K562 (cell line): ENCODE data around the gene FBXO21. TPM values are rescaled to one million over a fixed set of nuclear protein-coding genes. Genes with fewer than 3 reads are reported as not detected.

ENCODE experiments used
- ATAC-seq: fragments of 200-7000 bp; cut with Tn5 transposase; 3 replicates; pipeline ENCODE4 v1.9.1; 2020; ENCODE audit warnings: moderate library complexity
- BruUV-seq: library from RNA; stranded (reverse); fragments of 400-500 nt; replicated peaks from 2 replicates; lab custom pipeline; 2021; lab: Mats Ljungman, UMichigan
- CTCF ChIA-PET: fragments of 300-600 bp; formaldehyde crosslinking; extraction: SDS; loops from one replicate; lab custom pipeline; 2021; ENCODE audit warnings: low intra/inter-chr PET ratio; lab: Yijun Ruan, JAX
- POLR2A ChIA-PET: fragments of 300-600, 350-650 bp; sonication (Branson Sonifier 250); formaldehyde crosslinking; extraction: SDS; loops from one replicate; lab custom pipeline; 2021; ENCODE audit warnings: antibody characterized with exemption, inconsistent platforms; lab: Yijun Ruan, JAX
- DNase-seq, 4 experiments: peaks; one replicate each; pipeline versions ENCODE4 v3.0.0 to v3.0.0-alpha.2; 2011 to 2018; ENCODE audit warnings: low spot score in 3 of 4, mixed read lengths in 3 of 4; ENCODE audit errors: extremely low read depth in 1 of 4
- FAIRE-seq: peaks from 2 replicates; lab custom pipeline; 2011; peaks lifted over from hg19 to GRCh38; lab: Jason Lieb, UNC
- H2AFZ ChIP-seq: 2 replicates; pipeline ENCODE4 v1.6.0; 2011; ENCODE audit warnings: low read depth, low read length, control low read depth, inconsistent platforms
- H3K27ac ChIP-seq: fragments of 200-600 bp; 3 replicates; pipeline ENCODE4 v1.8.0; 2011; ENCODE audit warnings: low read depth, mild to moderate bottlenecking, control low read depth, inconsistent platforms, low read length, moderate library complexity, mixed read lengths; ENCODE audit errors: extremely low read depth
- H3K27me3 ChIP-seq, 2 experiments: fragments of 300-600 bp in 1 of 2; 2 replicates in 1 of 2; 3 replicates in 1 of 2; pipeline versions ENCODE4 v1.6.0 to v1.8.0; 2011; ENCODE audit warnings: inconsistent platforms in 2 of 2, low read length in 2 of 2, mild to moderate bottlenecking in 1 of 2, mixed read lengths in 1 of 2, moderate library complexity in 1 of 2; ENCODE audit not compliant: control insufficient read depth in 2 of 2, insufficient read depth in 2 of 2
- H3K36me3 ChIP-seq: fragments of 300-600 bp; 3 replicates; pipeline ENCODE4 v1.8.0; 2011; ENCODE audit warnings: mild to moderate bottlenecking, low read length, inconsistent platforms; ENCODE audit not compliant: control insufficient read depth, insufficient read depth
- H3K4me1 ChIP-seq, 2 experiments: fragments of 200-600 bp in 1 of 2; replicated peaks in 1 of 2; 2 replicates in 1 of 2; 3 replicates in 1 of 2; pipeline versions ENCODE4 v1.5.1 to v1.8.0; 2011; ENCODE audit warnings: inconsistent platforms in 2 of 2, low read length in 2 of 2, mild to moderate bottlenecking in 1 of 2, mixed read lengths in 1 of 2, moderate library complexity in 1 of 2; ENCODE audit not compliant: control insufficient read depth in 2 of 2, insufficient read depth in 2 of 2
- H3K4me2 ChIP-seq: 2 replicates; pipeline ENCODE4 v1.6.1; 2011; ENCODE audit warnings: low read length, control low read depth, inconsistent platforms, mixed read lengths; ENCODE audit not compliant: insufficient read depth
- H3K4me3 ChIP-seq: fragments of 200-600 bp; sonication (generic), shearing (Covaris generic); 2 replicates; pipeline ENCODE4 v1.5.1; 2016; ENCODE audit warnings: control low read depth, inconsistent platforms
- H3K79me2 ChIP-seq: fragments of 200-600 bp; 3 replicates; pipeline ENCODE4 v1.8.0; 2011; ENCODE audit warnings: low read length, inconsistent platforms; ENCODE audit not compliant: control insufficient read depth, insufficient read depth
- H3K9ac ChIP-seq, 2 experiments: 2 replicates each; pipeline versions ENCODE4 v1.6.0 to v1.6.1; 2011; ENCODE audit warnings: low read depth in 2 of 2, low read length in 2 of 2, control low read depth in 1 of 2, inconsistent platforms in 1 of 2, mild to moderate bottlenecking in 1 of 2, mixed read lengths in 1 of 2; ENCODE audit not compliant: insufficient read depth in 1 of 2
- H3K9me1 ChIP-seq: one replicate; pipeline ENCODE4 v1.6.0; 2011; ENCODE audit warnings: inconsistent platforms, mild to moderate bottlenecking, low read length, moderate library complexity; ENCODE audit not compliant: control insufficient read depth, insufficient read depth
- H3K9me3 ChIP-seq: replicated peaks from 2 replicates; pipeline ENCODE4 v1.5.1; 2011; ENCODE audit warnings: low read depth, low read length, inconsistent platforms; ENCODE audit not compliant: control insufficient read depth, insufficient read depth
- H4K20me1 ChIP-seq: replicated peaks from 2 replicates; pipeline ENCODE4 v1.6.1; 2011; ENCODE audit warnings: low read length, inconsistent platforms, mixed read lengths; ENCODE audit not compliant: control insufficient read depth, insufficient read depth
- ATF3 ChIP-seq, 2 experiments: fragments of 450-650 bp in 1 of 2; sonication (generic) in 1 of 2; formaldehyde crosslinking in 1 of 2; IDR thresholded peaks in 1 of 2; conservative IDR thresholded peaks in 1 of 2; 2 replicates each; pipeline versions ENCODE4 v1.6.1 to v1.8.1; 2016 to 2023; ENCODE audit warnings: mild to moderate bottlenecking in 2 of 2, moderate library complexity in 2 of 2, inconsistent platforms in 1 of 2, missing genetic modification reagents in 1 of 2
- CREB1 ChIP-seq, 2 experiments: sonication (generic) in 1 of 2; formaldehyde crosslinking in 1 of 2; IDR thresholded peaks; 2 replicates each; pipeline versions ENCODE4 v1.6.1 to v1.8.0; 2012 to 2022; ENCODE audit warnings: inconsistent platforms in 1 of 2, mild to moderate bottlenecking in 1 of 2, missing genetic modification reagents in 1 of 2, moderate library complexity in 1 of 2
- FOSL1 ChIP-seq: fragments of 200-800 bp; sonication (Bioruptor generic); conservative IDR thresholded peaks from 2 replicates; pipeline ENCODE4 v1.6.1; 2016; ENCODE audit warnings: missing genetic modification characterization, missing compliant biosample characterization
- FOXJ3 ChIP-seq: sonication (generic); formaldehyde crosslinking; IDR thresholded peaks from 2 replicates; pipeline ENCODE4 v1.4.0; 2020; ENCODE audit warnings: mild to moderate bottlenecking, missing genetic modification reagents
- NUFIP1 ChIP-seq: fragments of 450-650 bp; IDR thresholded peaks from 2 replicates; pipeline ENCODE4 v1.6.1; 2018; ENCODE audit not compliant: partially characterized antibody
- RBFOX2 ChIP-seq: fragments of 200-400 bp; formaldehyde crosslinking; IDR thresholded peaks from 2 replicates; pipeline ENCODE4 v1.6.1; 2017; ENCODE audit warnings: low read depth, mild to moderate bottlenecking, low read length, moderate library complexity
- RFX7 ChIP-seq: fragments of 250-450 bp; sonication (Bioruptor Pico); IDR thresholded peaks from 2 replicates; pipeline ENCODE4 v1.5.1; 2021; ENCODE audit warnings: mild to moderate bottlenecking
- SETDB1 ChIP-seq: IDR thresholded peaks from one replicate; pipeline ENCODE4 v1.6.1; 2012; ENCODE audit warnings: low read length, control low read depth, inconsistent platforms
- SNIP1 ChIP-seq: fragments of 450-650 bp; IDR thresholded peaks from 2 replicates; pipeline ENCODE4 v1.7.1; 2017; ENCODE audit warnings: low read depth, mild to moderate bottlenecking
- WGBS: fragments of 100-300 bp; shearing (Covaris generic); methylation state at CpG from one replicate; pipeline ENCODE4 v1.1.6; 2016; ENCODE audit warnings: low coverage, mixed read lengths; ENCODE audit not compliant: insufficient coverage; ENCODE audit errors: missing lambda C conversion rate; 5-methylcytosine and 5-hydroxymethylcytosine counted together
- in situ Hi-C: fragments of 300-500 bp; cut with MboI; formaldehyde crosslinking; loops from 4 replicates; pipeline ENCODE4 v1.15.0; 2018; ENCODE audit warnings: inconsistent platforms, mixed read lengths
- intact Hi-C: fragments of 100-400 bp; cut with micrococcal nuclease; formaldehyde crosslinking; loops from 2 replicates; pipeline ENCODE4 v1.14.2; 2022
- polyA plus RNA-seq, 8 experiments: library from polyadenylated mRNA; depleted of rRNA in 4 of 8; stranded (reverse) in 5 of 8; unstranded in 3 of 8; fragments of >200 nt; fragmentation: Nextera tagmentation in 2 of 8; fragmentation: Illumina TruSeq in 1 of 8; extraction: Ambion mirVana in 2 of 8; extraction: Trizol in 1 of 8; gene quantifications; 2 replicates each; pipeline versions ENCODE4 v1.2.1 to v1.2.3, GENCODE V29; 2011 to 2014; ENCODE audit warnings: inconsistent platforms in 1 of 8, missing spikeins in 1 of 8
- total RNA-seq, 7 experiments: library from RNA; depleted of rRNA in 6 of 7; stranded (reverse); fragments of >200 nt in 6 of 7; fragmentation: Illumina TruSeq in 2 of 7; extraction: Trizol in 2 of 7; gene quantifications; 2 replicates each; pipeline versions ENCODE4 v1.2.1 to v1.2.3, GENCODE V29; 2011 to 2021; ENCODE audit warnings: low replicate concordance in 1 of 7

The FBXO21 gene
- total and polyA plus RNA-seq, 9 of the 15 experiments (the other 6 are each of a cell fraction or from before 2014, with no cell fraction given), result 3.0 to 50.9 (median 9.1) TPM

GRCh38 chr12:117125767-117126166 is 64.5 kb downstream of the FBXO21 start (continued):
- TF ChIP-seq RFX7, result no peak
- no peak for TF ChIP-seq CREB1 (IDR thresholded peaks at IDR 0.05)
- TF ChIP-seq CREB1 (CRISPR knock-in tag; IDR thresholded peaks at IDR 0.05), result peak; percentile 39; the same call in 1 of the 2 replicates

- DNase-seq, result no peak
- in situ Hi-C loops (loop anchor here (25.0 kb wide), 1 partner anchor 1163 kb away; no protein-coding TSS in a partner anchor), intact Hi-C loops (no loop called here)
- POLR2A ChIA-PET, result no interaction called here
- CTCF ChIA-PET, result no interaction called here
- peaks cover 2% of the 10 kb centered on the region in 2 experiments; a peak in 3 of 5 replicates for H3K27me3 ChIP-seq
- no TSS peak for BruUV-seq
- H4K20me1 ChIP-seq, result no peaks in the 10 kb centered on the region
- no peak overlapping the region for H2AFZ ChIP-seq
- WGBS, result 0% methylated on average over 6 of the region's 6 CpGs
- no peaks in the 10 kb centered on the region for H3K4me1 ChIP-seq
- peaks cover 33% of the 10 kb centered on the region for H3K9me3 ChIP-seq
- H3K4me3 ChIP-seq, result no peak overlapping the region
- H3K36me3 ChIP-seq, result no peaks in the 10 kb centered on the region
- no peak for ATAC-seq
- no peak overlapping the region for H3K4me2 ChIP-seq
- H3K9me1 ChIP-seq, result no peaks in the 10 kb centered on the region
- no peak for FAIRE-seq
- no peak overlapping the region for H3K9ac ChIP-seq
- no peaks in the 10 kb centered on the region for H3K79me2 ChIP-seq
- no peak overlapping the region for H3K27ac ChIP-seq
- peak; percentile 22; the same call in 1 of the 2 replicates for TF ChIP-seq ATF3 (IDR thresholded peaks at IDR 0.05)
- TF ChIP-seq ATF3 (CRISPR knock-in tag; conservative IDR thresholded peaks at IDR 0.05), result no peak
- TF ChIP-seq FOSL1, result 0 out of 2 replicates have a peak, but pooled peaks have one; percentile 24
- TF ChIP-seq RBFOX2, result no peak
- TF ChIP-seq NUFIP1, result no peak
- no peak for TF ChIP-seq SNIP1
- TF ChIP-seq SETDB1, result no peak
- no peak for TF ChIP-seq FOXJ3 (CRISPR knock-in tag)
These were observed 65.0 kb downstream of the FBXO21 start for GRCh38 chr12:117125272-117125613.
